ENCODE measurements around the gene PTPRG.

Gene PTPRG

DNA sequence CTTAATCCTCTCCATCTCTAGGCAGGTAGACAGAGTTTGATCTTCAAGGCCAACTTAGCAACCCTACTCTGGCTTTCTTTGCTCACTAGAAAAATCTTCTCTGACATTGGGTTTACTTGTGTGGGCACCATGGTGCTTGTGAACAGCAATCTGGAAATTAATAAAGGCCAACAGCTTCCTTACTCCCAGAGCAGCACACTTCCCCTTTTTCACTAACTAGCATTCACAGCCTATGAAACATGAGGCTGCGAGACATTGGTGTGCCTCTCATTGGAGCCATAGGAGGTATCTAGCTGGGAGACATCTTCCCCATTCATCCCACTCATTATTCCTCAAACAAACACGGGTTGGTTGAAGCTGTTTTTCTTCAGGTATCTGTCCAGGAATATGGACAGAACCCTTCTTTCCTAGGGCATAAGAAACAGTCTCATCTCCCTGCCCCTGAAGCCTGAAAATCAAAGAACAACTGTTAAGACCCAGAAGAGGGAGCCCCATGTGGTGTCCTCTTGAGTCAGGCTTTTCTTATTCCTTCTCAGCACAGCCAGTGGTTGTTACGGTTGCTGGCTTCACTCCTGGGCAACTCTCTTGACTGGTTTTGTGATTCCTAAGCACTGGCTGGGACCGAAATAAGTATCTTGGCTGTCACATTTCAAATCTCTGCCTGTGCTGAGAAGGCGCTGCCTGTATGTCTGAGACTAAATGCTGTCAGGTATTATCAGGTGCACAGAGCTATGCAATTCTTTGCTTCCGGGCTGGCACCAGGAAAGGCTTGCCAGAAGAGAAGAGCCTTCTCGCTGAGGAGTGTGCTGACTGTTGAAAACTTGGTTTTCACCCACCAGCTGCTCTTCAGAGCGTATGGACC, 617.6 kb downstream of the PTPRG start:
- no peak for TF ChIP-seq JUND (IDR thresholded peaks at IDR 0.05; ENCODE audit: low read depth)
- in situ Hi-C loops (cut with HindIII; ENCODE audit: low pct_unique_long_range_greater_than_20kb, low sequenced_read_pairs) = no loop called here
- DNase-seq (ENCODE audit: low read depth in 1 of 2, low spot score in 1 of 2) = no peak

DNA sequence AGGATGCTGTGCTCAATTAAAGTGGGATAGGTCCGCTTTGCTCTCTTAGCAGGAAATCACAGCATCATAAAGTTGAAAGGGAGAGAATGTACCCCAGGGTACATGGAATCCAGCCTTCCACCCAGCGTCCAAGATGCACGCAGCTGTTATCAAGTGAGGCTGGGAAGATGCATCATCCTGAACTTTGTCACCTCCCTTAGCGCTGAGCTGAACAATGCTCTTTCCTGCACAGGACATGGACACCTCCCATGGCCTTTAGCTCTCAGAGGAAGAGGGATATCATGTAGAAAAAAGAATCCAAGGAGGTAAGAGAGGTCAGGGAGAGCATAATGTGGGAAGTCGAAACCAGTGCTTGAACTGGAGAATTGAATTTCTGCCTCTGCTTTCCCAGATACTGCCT, 619.1 kb downstream of the PTPRG start:
- DNase-seq (ENCODE audit: low read depth in 1 of 2, low spot score in 1 of 2) = no peak
- no peak for TF ChIP-seq JUND (IDR thresholded peaks at IDR 0.05; ENCODE audit: low read depth)
- in situ Hi-C loops (cut with HindIII; ENCODE audit: low pct_unique_long_range_greater_than_20kb, low sequenced_read_pairs) = no loop called here

DNA sequence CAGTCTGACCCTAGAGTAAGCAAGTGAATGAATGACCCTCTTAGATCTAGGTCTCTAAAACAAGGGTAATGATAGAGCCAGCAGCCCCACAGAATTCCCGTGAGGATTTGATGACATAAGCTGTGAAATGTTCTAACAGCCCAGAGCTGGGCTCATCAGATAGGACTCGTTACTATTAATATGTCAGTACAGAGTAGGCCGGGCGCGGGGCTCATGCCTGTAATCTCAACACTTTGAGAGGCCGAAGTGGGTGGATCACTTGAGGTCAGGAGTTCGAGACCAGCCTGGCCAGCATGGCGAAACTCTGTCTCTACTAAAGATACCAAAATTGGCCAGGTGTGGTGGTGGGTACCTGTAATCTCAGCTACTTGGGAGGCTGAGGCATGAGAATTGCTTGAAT, 621.7 kb downstream of the PTPRG start:
- DNase-seq (ENCODE audit: low read depth in 1 of 2, low spot score in 1 of 2) = no peak
- no peak for TF ChIP-seq JUND (IDR thresholded peaks at IDR 0.05; ENCODE audit: low read depth)
- in situ Hi-C loops (cut with HindIII; ENCODE audit: low pct_unique_long_range_greater_than_20kb, low sequenced_read_pairs) = no loop called here

DNA sequence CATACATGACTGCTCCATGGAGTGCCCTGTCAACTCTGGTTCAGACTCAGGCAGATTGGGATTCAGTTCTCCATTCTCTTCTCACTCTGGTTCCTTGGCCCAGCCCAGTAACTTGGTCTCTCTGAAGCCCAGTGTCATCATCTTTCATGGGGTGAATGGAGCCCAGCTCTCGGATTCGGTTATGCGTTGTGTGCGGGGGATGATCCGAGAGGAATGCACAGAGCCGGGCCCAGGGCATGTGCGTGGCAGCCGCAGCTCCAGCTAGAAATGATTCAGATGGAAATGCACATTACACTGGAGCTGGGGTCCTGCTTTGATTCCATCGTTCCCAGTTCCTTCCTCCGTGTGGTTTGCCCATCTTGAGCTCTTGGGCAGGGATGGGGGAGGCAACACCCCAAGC, 622.6 kb downstream of the PTPRG start:
- no peak for TF ChIP-seq JUND (IDR thresholded peaks at IDR 0.05; ENCODE audit: low read depth)
- in situ Hi-C loops (cut with HindIII; ENCODE audit: low pct_unique_long_range_greater_than_20kb, low sequenced_read_pairs) = no loop called here
- DNase-seq (ENCODE audit: low read depth in 1 of 2, low spot score in 1 of 2) = no peak

DNA sequence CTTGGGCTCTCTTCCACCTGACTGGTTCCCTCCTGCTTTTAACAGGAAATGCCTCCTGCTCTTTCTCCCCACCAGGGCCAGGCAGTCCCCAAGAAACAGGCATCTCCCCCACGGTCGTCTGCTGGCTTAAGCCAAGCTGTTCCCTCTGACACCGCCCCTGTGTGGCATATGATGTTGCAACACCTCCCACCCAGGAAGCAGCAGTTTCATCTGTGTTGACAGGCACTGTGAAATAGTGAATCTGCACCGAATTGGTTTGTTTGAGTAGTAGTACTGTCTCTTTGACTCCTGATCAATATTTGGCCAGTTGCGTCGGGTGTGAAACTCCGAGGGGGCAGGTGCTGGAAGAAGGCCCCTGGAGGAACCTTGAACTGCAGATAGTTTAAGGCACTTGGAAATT, 623.2 kb downstream of the PTPRG start:
- no peak for TF ChIP-seq JUND (IDR thresholded peaks at IDR 0.05; ENCODE audit: low read depth)
- in situ Hi-C loops (cut with HindIII; ENCODE audit: low pct_unique_long_range_greater_than_20kb, low sequenced_read_pairs) = no loop called here
- no peak for DNase-seq (ENCODE audit: low read depth in 1 of 2, low spot score in 1 of 2)

- TF ChIP-seq JUND (IDR thresholded peaks at IDR 0.05; ENCODE audit: low read depth) = no peak
- in situ Hi-C loops (cut with HindIII; ENCODE audit: low pct_unique_long_range_greater_than_20kb, low sequenced_read_pairs) = no loop called here
- peak in 1 of 2 experiments; percentile 34 for DNase-seq (ENCODE audit: low read depth in 1 of 2, low spot score in 1 of 2)
Measured at GRCh38 chr3:62187022-62187431, 625.7 kb downstream of the PTPRG start.

DNA sequence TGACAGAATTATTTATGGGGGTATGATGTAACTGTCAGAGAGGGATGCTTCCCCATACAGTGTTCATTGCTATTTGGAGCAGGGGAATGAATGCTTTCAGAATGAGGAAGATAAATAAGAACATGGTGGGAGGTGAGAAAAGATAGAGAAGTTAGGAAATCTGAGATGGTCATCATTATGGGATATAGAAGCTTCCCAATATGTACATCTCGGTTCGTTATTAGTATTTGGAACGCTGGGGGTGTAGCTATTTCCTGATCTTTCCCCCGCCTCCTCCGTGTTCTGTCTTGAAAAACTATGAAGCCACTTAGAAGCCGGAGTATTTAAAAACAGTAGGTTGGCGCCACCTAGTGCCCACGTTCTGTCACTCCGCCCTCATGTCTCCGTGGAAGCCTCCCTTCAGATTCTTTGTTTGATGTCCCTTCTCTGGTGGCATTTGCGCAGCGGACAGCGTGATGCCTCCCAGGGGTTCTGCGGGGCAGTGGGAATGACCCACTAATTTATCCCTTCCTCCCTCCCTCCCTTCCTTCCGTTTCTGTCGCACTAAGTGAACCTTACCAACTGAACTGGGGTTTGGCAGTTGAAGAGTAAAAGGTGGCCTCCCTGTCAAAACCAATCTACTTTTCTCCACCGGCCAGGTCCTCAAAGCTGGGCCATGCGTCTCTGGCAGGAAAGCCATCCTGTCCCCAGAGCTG, 627.5 kb downstream of the PTPRG start:
- in situ Hi-C loops (cut with HindIII; ENCODE audit: low pct_unique_long_range_greater_than_20kb, low sequenced_read_pairs) = no loop called here
- peak; percentile 55 to 67 for DNase-seq (ENCODE audit: low read depth in 1 of 2, low spot score in 1 of 2)
- no peak for TF ChIP-seq JUND (IDR thresholded peaks at IDR 0.05; ENCODE audit: low read depth)

- in situ Hi-C loops (cut with HindIII; ENCODE audit: low pct_unique_long_range_greater_than_20kb, low sequenced_read_pairs) = no loop called here
- TF ChIP-seq JUND (IDR thresholded peaks at IDR 0.05; ENCODE audit: low read depth) = no peak
- DNase-seq (ENCODE audit: low read depth in 1 of 2, low spot score in 1 of 2) = no peak
Measured at GRCh38 chr3:62189376-62189698, 628.0 kb downstream of the PTPRG start.

- no peak for TF ChIP-seq JUND (IDR thresholded peaks at IDR 0.05; ENCODE audit: low read depth)
- in situ Hi-C loops (cut with HindIII; ENCODE audit: low pct_unique_long_range_greater_than_20kb, low sequenced_read_pairs) = no loop called here
- no peak for DNase-seq (ENCODE audit: low read depth in 1 of 2, low spot score in 1 of 2)
Measured at GRCh38 chr3:62192891-62193290, 631.5 kb downstream of the PTPRG start.

GRCh38 chr3:62193586-62194345, 632.4 kb downstream of the PTPRG start:
- no peak for TF ChIP-seq JUND (IDR thresholded peaks at IDR 0.05; ENCODE audit: low read depth)
- no peak for DNase-seq (ENCODE audit: low read depth in 1 of 2, low spot score in 1 of 2)
- in situ Hi-C loops (cut with HindIII; ENCODE audit: low pct_unique_long_range_greater_than_20kb, low sequenced_read_pairs) = no loop called here

DNA sequence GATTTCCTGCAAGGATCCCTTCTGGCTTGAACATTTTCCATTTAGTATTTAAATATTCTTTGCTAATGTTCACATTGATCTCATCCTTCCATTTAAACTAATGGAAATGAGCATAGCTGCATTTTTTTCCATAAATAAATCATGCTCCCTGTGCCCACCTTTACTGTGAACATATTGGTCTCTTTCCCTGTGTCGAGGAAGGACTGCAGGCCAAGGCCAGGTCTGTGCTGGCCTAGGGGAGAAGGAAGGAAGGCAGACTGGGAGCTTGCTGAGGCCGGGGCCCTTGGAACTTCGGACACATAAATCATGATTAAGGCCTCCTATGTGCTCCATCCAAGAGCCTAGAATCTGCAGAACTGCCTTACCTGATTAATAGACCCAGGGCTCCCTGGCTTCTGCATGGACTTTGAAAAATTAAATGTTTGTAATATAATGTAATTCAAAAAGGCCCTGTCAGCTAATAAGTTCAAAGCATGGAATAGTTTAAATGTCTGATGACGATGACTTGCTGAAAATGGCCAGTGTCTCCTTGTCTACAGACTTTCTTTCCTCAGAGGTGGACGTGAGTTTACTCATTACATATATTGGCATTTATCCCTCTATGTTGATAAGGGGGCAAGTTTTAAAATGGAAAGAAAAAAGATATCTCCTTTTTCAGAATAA, 636.1 kb downstream of the PTPRG start:
- TF ChIP-seq JUND (IDR thresholded peaks at IDR 0.05; ENCODE audit: low read depth) = no peak
- in situ Hi-C loops (cut with HindIII; ENCODE audit: low pct_unique_long_range_greater_than_20kb, low sequenced_read_pairs) = no loop called here

GRCh38 chr3:62199126-62199525, 637.8 kb downstream of the PTPRG start:
- TF ChIP-seq JUND (IDR thresholded peaks at IDR 0.05; ENCODE audit: low read depth) = no peak
- in situ Hi-C loops (cut with HindIII; ENCODE audit: low pct_unique_long_range_greater_than_20kb, low sequenced_read_pairs) = no loop called here

More for the DNA sequence above, 636.1 kb downstream of the PTPRG start:
- DNase-seq (ENCODE audit: low read depth in 1 of 2, low spot score in 1 of 2) = no peak

More at GRCh38 chr3:62199126-62199525, 637.8 kb downstream of the PTPRG start:
- no peak for DNase-seq (ENCODE audit: low read depth in 1 of 2, low spot score in 1 of 2)

Data from T47D (cell line).